GM10248 (cell line): ENCODE data around the gene FAM174C.
"Not testable (repeated sequence)": the region's sequence is repeated elsewhere in the genome, so short reads cannot be mapped to it uniquely, and the experiment has no call there.

Experiments used
- CTCF ChIA-PET: fragments of 300-600 bp; sonication (Branson Sonifier 250); formaldehyde crosslinking; extraction: SDS; loops from one replicate; lab custom pipeline; 2021; ENCODE audit warnings: antibody characterized with exemption; lab: Yijun Ruan, JAX
- POLR2A ChIA-PET: fragments of 350-650 bp; sonication (Branson Sonifier 250); formaldehyde crosslinking; extraction: SDS; loops from one replicate; lab custom pipeline; 2020; ENCODE audit warnings: antibody characterized with exemption; lab: Yijun Ruan, JAX
- DNase-seq: peaks from one replicate; pipeline ENCODE4 v3.0.0; 2012; ENCODE audit errors: extremely low spot score
- CTCF ChIP-seq: IDR thresholded peaks from 2 replicates; pipeline ENCODE4 v1.5.1; 2012; ENCODE audit warnings: mild to moderate bottlenecking, low read depth; ENCODE audit errors: extremely low read depth, missing control alignments, control extremely low read depth

FAM174C gene

GRCh38 chr19:1300744-1301490 is 25.6 kb downstream of the FAM174C start:
- TF ChIP-seq CTCF: no peak
- ChIA-PET CTCF (interaction anchor here (1.5 to 1.8 kb wide), 2 partner anchors 21 to 56 kb away, joined by 3 to 7 read pairs; no protein-coding TSS in a partner anchor), POLR2A (no interaction called here)

GRCh38 chr19:1302533-1303239 is 27.4 kb downstream of the FAM174C start:
- ChIA-PET CTCF (interaction anchor here (1.5 to 1.8 kb wide), 3 partner anchors 14 to 58 kb away, joined by 3 to 7 read pairs (median 5); no protein-coding TSS in a partner anchor), POLR2A (no interaction called here)
- no peak for TF ChIP-seq CTCF
- no peak for DNase-seq

More at GRCh38 chr19:1300744-1301490, 25.6 kb downstream of the FAM174C start:
- DNase-seq: no peak

GRCh38 chr19:1304197-1304924 is 29.0 kb downstream of the FAM174C start:
- DNase-seq: no peak
- no peak for TF ChIP-seq CTCF
- ChIA-PET CTCF (interaction anchor here (0.9 to 1.8 kb wide), 3 partner anchors 12 to 16 kb away, joined by 4 to 6 read pairs (median 5); no protein-coding TSS in a partner anchor), POLR2A (no interaction called here)

GRCh38 chr19:1305354-1305753 is 30.0 kb downstream of the FAM174C start:
- DNase-seq, CTCF ChIA-PET, POLR2A ChIA-PET: not testable (repeated sequence)

GRCh38 chr19:1307320-1307719 is 32.0 kb downstream of the FAM174C start:
- POLR2A ChIA-PET: interaction anchor here (0.7 kb wide), 1 partner anchor 604 kb away, joined by 8 read pairs; no protein-coding TSS in a partner anchor
- TF ChIP-seq CTCF: no peak
- CTCF ChIA-PET: interaction anchor here (1.9 kb wide), 1 partner anchor 28 kb away, joined by 4 read pairs; no protein-coding TSS in a partner anchor
- peak; percentile 72 for DNase-seq

- TF ChIP-seq CTCF: no peak
- DNase-seq: no peak
- CTCF ChIA-PET: interaction anchor here (1.4 to 1.9 kb wide), 2 partner anchors 10 to 28 kb away, joined by 3 to 4 read pairs; no protein-coding TSS in a partner anchor
- POLR2A ChIA-PET: no interaction called here
Observed at GRCh38 chr19:1307755-1308303, 32.5 kb downstream of the FAM174C start.
